ENCODE data around the gene HABP2. TPM values are rescaled to one million over a fixed set of nuclear protein-coding genes. Genes with fewer than 3 reads are reported as not detected.
A peak's percentile ranks its signal among the peaks of the same experiment; 100 is the strongest.

HABP2 gene
- total RNA-seq, 1 donor from 2014 or later: not detected

GRCh38 chr10:113518816-113519591 lies 33.8 kb upstream of the HABP2 start:
- Histone ChIP-seq H3K36me3 (no peaks in the 10 kb centered on the region), H3K4me1 (peaks cover 0 to 20% of the 10 kb centered on the region in 2 donors), H3K27me3 (no peaks in the 10 kb centered on the region), H3K4me3 (no peak overlapping the region), H3K9me3 (no peaks in the 10 kb centered on the region), H3K27ac (no peak overlapping the region)
- no peak for TF ChIP-seq CTCF (IDR thresholded peaks at IDR 0.05)
- intact Hi-C loops (cut with DNase I): no loop called here
- DNase-seq (ENCODE audit: low spot score in 2 of 2): no peak

- intact Hi-C loops (cut with DNase I): loop anchor here (2.0 to 5.0 kb wide), 6 partner anchors 25 to 1047 kb away; no protein-coding TSS in a partner anchor
- DNase-seq (ENCODE audit: low spot score in 2 of 2): no peak
- no peak for TF ChIP-seq CTCF (IDR thresholded peaks at IDR 0.05)
- Histone ChIP-seq H3K27me3 (no peaks in the 10 kb centered on the region), H3K36me3 (no peaks in the 10 kb centered on the region), H3K9me3 (no peaks in the 10 kb centered on the region), H3K4me3 (no peak overlapping the region), H3K27ac (peak overlapping the region; percentile 7 to 14), H3K4me1 (peaks cover 0 to 20% of the 10 kb centered on the region in 2 donors)
Measured at GRCh38 chr10:113519681-113520115, 33.2 kb upstream of the HABP2 start.

- Histone ChIP-seq H3K36me3 (no peaks in the 10 kb centered on the region), H3K27me3 (no peaks in the 10 kb centered on the region), H3K4me1 (peaks cover 0 to 20% of the 10 kb centered on the region in 2 donors), H3K9me3 (no peaks in the 10 kb centered on the region), H3K27ac (peak overlapping the region; percentile 7 to 31), H3K4me3 (no peak overlapping the region)
- intact Hi-C loops (cut with DNase I): loop anchor here (2.0 to 5.0 kb wide), 6 partner anchors 25 to 1048 kb away; no protein-coding TSS in a partner anchor
- no peak for DNase-seq (ENCODE audit: low spot score in 2 of 2)
- no peak for TF ChIP-seq CTCF (IDR thresholded peaks at IDR 0.05)
Measured at GRCh38 chr10:113520261-113520660, 32.6 kb upstream of the HABP2 start.

- Histone ChIP-seq H3K9me3 (no peaks in the 10 kb centered on the region), H3K4me1 (peaks cover 0 to 20% of the 10 kb centered on the region in 2 donors), H3K27ac (peak overlapping the region in 1 of 2 donors; percentile 7), H3K36me3 (no peaks in the 10 kb centered on the region), H3K4me3 (no peak overlapping the region), H3K27me3 (no peaks in the 10 kb centered on the region)
- intact Hi-C loops (cut with DNase I): loop anchor here (1.0 to 5.0 kb wide), 7 partner anchors 26 to 1049 kb away; no protein-coding TSS in a partner anchor
- peak; percentile 96 to 99 (median 97) for TF ChIP-seq CTCF (IDR thresholded peaks at IDR 0.05)
- peak in 1 of 2 donors; percentile 85 for DNase-seq (ENCODE audit: low spot score in 2 of 2)
Measured at GRCh38 chr10:113520690-113521474, 32.0 kb upstream of the HABP2 start.

GRCh38 chr10:113521475-113521795 lies 31.4 kb upstream of the HABP2 start:
- H3K36me3 ChIP-seq: no peaks in the 10 kb centered on the region
- no peak overlapping the region for H3K4me3 ChIP-seq
- H3K9me3 ChIP-seq: no peaks in the 10 kb centered on the region
- TF ChIP-seq CTCF (IDR thresholded peaks at IDR 0.05): no peak
- no peak for DNase-seq (ENCODE audit: low spot score in 2 of 2)
- no peak overlapping the region for H3K27ac ChIP-seq
- intact Hi-C loops (cut with DNase I): loop anchor here (1.0 to 5.0 kb wide), 7 partner anchors 27 to 1049 kb away; no protein-coding TSS in a partner anchor
- peaks cover 0 to 20% of the 10 kb centered on the region in 2 donors for H3K4me1 ChIP-seq
- no peaks in the 10 kb centered on the region for H3K27me3 ChIP-seq

All from ascending aorta (tissue), 2 donors.